A549 (cell line): ENCODE measurements around the gene CTNNA3.

Source experiments
- EP300 ChIP-seq, 2 experiments: fragments of >200 bp; sonication (Bioruptor Twin); formaldehyde crosslinking; IDR thresholded peaks; 2 replicates in 1 of 2; 3 replicates in 1 of 2; pipeline ENCODE4 v1.6.1; 2016 to 2017
- POLR2AphosphoS2 ChIP-seq: conservative IDR thresholded peaks from 2 replicates; pipeline ENCODE4 v1.6.1; 2012; ENCODE audit warnings: low read length, improper control_type of control experiment, inconsistent platforms
- TF ChIP-seq, protein P1 (sequence below): fragments of >200 bp; sonication (Bioruptor Twin); formaldehyde crosslinking; IDR thresholded peaks from 3 replicates; pipeline ENCODE4 v1.5.1; 2016

DNA sequence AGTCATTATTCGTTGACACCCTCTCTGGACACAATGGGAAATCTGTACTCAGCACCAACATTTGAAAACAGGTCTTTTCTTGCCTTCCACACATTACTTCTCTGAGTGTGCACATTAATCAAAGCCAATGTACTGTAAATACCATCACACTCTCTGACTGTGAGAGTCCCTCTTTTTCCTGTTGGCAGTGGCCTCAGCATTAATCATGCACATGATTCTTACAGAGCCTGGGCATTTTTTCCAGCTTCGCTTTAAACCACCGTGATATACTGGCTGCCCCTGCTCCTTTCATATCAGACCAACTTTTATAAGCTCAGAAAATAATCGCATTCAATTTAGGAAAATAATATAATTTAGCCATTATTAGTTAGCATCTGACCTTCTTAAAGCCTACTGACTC lies 1689.6 kb downstream of the CTNNA3 start:
- TF ChIP-seq EP300 (IDR thresholded peaks at IDR 0.05) (no peak), POLR2AphosphoS2 (no peak)
- TF ChIP-seq, protein P1, sequence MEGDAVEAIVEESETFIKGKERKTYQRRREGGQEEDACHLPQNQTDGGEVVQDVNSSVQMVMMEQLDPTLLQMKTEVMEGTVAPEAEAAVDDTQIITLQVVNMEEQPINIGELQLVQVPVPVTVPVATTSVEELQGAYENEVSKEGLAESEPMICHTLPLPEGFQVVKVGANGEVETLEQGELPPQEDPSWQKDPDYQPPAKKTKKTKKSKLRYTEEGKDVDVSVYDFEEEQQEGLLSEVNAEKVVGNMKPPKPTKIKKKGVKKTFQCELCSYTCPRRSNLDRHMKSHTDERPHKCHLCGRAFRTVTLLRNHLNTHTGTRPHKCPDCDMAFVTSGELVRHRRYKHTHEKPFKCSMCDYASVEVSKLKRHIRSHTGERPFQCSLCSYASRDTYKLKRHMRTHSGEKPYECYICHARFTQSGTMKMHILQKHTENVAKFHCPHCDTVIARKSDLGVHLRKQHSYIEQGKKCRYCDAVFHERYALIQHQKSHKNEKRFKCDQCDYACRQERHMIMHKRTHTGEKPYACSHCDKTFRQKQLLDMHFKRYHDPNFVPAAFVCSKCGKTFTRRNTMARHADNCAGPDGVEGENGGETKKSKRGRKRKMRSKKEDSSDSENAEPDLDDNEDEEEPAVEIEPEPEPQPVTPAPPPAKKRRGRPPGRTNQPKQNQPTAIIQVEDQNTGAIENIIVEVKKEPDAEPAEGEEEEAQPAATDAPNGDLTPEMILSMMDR, result no peak
